Activated T-helper 2 cell treated with anti-CD3 and anti-CD28 coated beads, Interferon-gamma antibody, Interleukin-2, Interleukin-4, amounts not matched to agents 10 μg/mL and 5 μg/mL and 100 μg/mL, durations not matched to agents 14 hours and 24 hours and 36 hours (primary cell): ENCODE data around the gene RDH5. TPM values are rescaled to one million over a fixed set of nuclear protein-coding genes. Genes with fewer than 3 reads are reported as not detected.
A peak's percentile ranks its signal among the peaks of the same experiment; 100 is the strongest.

ENCODE experiments used
- DNase-seq: peaks from one replicate; pipeline ENCODE4 v3.0.0; 2021; ENCODE audit warnings: low spot score
- H3K27ac Mint-ChIP-seq: one replicate; pipeline ENCODE4 v1.8.0; 2021; ENCODE audit warnings: mixed read lengths
- H3K27me3 Mint-ChIP-seq: one replicate; pipeline ENCODE4 v1.8.0; 2021; ENCODE audit warnings: low read depth, mixed read lengths
- H3K36me3 Mint-ChIP-seq: one replicate; pipeline ENCODE4 v1.8.0; 2021; ENCODE audit warnings: low read depth, mixed read lengths
- H3K4me1 Mint-ChIP-seq: one replicate; pipeline ENCODE4 v1.8.0; 2021; ENCODE audit warnings: low read depth, mixed read lengths
- H3K4me3 Mint-ChIP-seq: one replicate; pipeline ENCODE4 v1.8.0; 2021; ENCODE audit warnings: low read depth, mild to moderate bottlenecking, moderate library complexity, mixed read lengths
- H3K9me3 Mint-ChIP-seq: one replicate; pipeline ENCODE4 v1.8.0; 2021; ENCODE audit warnings: mixed read lengths
- intact Hi-C: fragments of 100-400 bp; cut with micrococcal nuclease; formaldehyde crosslinking; loops from one replicate; pipeline ENCODE4 v1.15.1; 2023
- total RNA-seq: library from RNA; stranded (reverse); gene quantifications from 2 replicates; pipeline ENCODE4 v1.2.3, GENCODE V29; 2022

The RDH5 gene
- total RNA-seq, 1 donor from 2014 or later: 8.1 TPM

GRCh38 chr12:55711786-55712553, 8.2 kb upstream of the RDH5 start:
- intact Hi-C loops: no loop called here

GRCh38 chr12:55712700-55713415, 7.3 kb upstream of the RDH5 start:
- H3K27ac Mint-ChIP-seq: no peak overlapping the region
- DNase-seq: no peak
- no peaks in the 10 kb centered on the region for H3K36me3 Mint-ChIP-seq
- H3K4me3 Mint-ChIP-seq: no peak overlapping the region
- peaks cover 32% of the 10 kb centered on the region for H3K27me3 Mint-ChIP-seq
- intact Hi-C loops: no loop called here
- H3K9me3 Mint-ChIP-seq: no peaks in the 10 kb centered on the region
- H3K4me1 Mint-ChIP-seq: peaks cover 27% of the 10 kb centered on the region

More at GRCh38 chr12:55711786-55712553, 8.2 kb upstream of the RDH5 start:
- Mint-ChIP-seq H3K27ac (no peak overlapping the region), H3K27me3 (peaks cover 36% of the 10 kb centered on the region), H3K9me3 (no peaks in the 10 kb centered on the region), H3K4me3 (no peak overlapping the region), H3K36me3 (no peaks in the 10 kb centered on the region), H3K4me1 (peaks cover 22% of the 10 kb centered on the region)
- no peak for DNase-seq

GRCh38 chr12:55713721-55714120, 6.5 kb upstream of the RDH5 start:
- intact Hi-C loops: no loop called here
- no peak overlapping the region for H3K4me3 Mint-ChIP-seq
- H3K27ac Mint-ChIP-seq: no peak overlapping the region
- no peaks in the 10 kb centered on the region for H3K36me3 Mint-ChIP-seq
- H3K27me3 Mint-ChIP-seq: peaks cover 24% of the 10 kb centered on the region
- DNase-seq: no peak
- no peaks in the 10 kb centered on the region for H3K9me3 Mint-ChIP-seq
- peaks cover 27% of the 10 kb centered on the region for H3K4me1 Mint-ChIP-seq

- H3K4me1 Mint-ChIP-seq: peaks cover 24% of the 10 kb centered on the region
- H3K27me3 Mint-ChIP-seq: peaks cover 12% of the 10 kb centered on the region
- DNase-seq: no peak
- peak overlapping the region; percentile 88 for H3K27ac Mint-ChIP-seq
- H3K36me3 Mint-ChIP-seq: no peaks in the 10 kb centered on the region
- intact Hi-C loops: no loop called here
- no peaks in the 10 kb centered on the region for H3K9me3 Mint-ChIP-seq
- peak overlapping the region; percentile 91 for H3K4me3 Mint-ChIP-seq
Measured at GRCh38 chr12:55715169-55715764, 4.9 kb upstream of the RDH5 start.

- DNase-seq: peak; percentile 89
- H3K27me3 Mint-ChIP-seq: peaks cover 8% of the 10 kb centered on the region
- no peaks in the 10 kb centered on the region for H3K36me3 Mint-ChIP-seq
- H3K4me1 Mint-ChIP-seq: peaks cover 24% of the 10 kb centered on the region
- intact Hi-C loops: loop anchor here (1.0 to 2.0 kb wide), 2 partner anchors 13 to 69 kb away; partner anchors contain the start of gene CD63
- peak within 1 kb of the TSS; percentile 91 for H3K4me3 Mint-ChIP-seq
- no peaks in the 10 kb centered on the region for H3K9me3 Mint-ChIP-seq
- H3K27ac Mint-ChIP-seq: peak within 1 kb of the TSS; percentile 88
Measured at GRCh38 chr12:55715833-55716581, 4.2 kb upstream of the RDH5 start, which contains the start of gene BLOC1S1. BLOC1S1 (plus strand) TSS chr12:55716046; CDS start chr12:55716052, 6 bp downstream.

- Mint-ChIP-seq H3K27ac (peak overlapping the region; percentile 88), H3K4me1 (peaks cover 24% of the 10 kb centered on the region), H3K4me3 (peak overlapping the region; percentile 91), H3K9me3 (no peaks in the 10 kb centered on the region), H3K27me3 (peaks cover 8% of the 10 kb centered on the region), H3K36me3 (no peaks in the 10 kb centered on the region)
- intact Hi-C loops: loop anchor here (1.0 to 2.0 kb wide), 2 partner anchors 13 to 70 kb away; partner anchors contain the start of gene CD63
- DNase-seq: no peak
Measured at GRCh38 chr12:55716582-55716957, 3.6 kb upstream of the RDH5 start.

- peaks cover 3% of the 10 kb centered on the region for H3K27me3 Mint-ChIP-seq
- H3K36me3 Mint-ChIP-seq: no peaks in the 10 kb centered on the region
- DNase-seq: no peak
- no peaks in the 10 kb centered on the region for H3K9me3 Mint-ChIP-seq
- H3K4me1 Mint-ChIP-seq: peaks cover 24% of the 10 kb centered on the region
- peak overlapping the region; percentile 91 for H3K4me3 Mint-ChIP-seq
- intact Hi-C loops: loop anchor here (2.0 kb wide), 1 partner anchor 71 kb away; no protein-coding TSS in a partner anchor
- H3K27ac Mint-ChIP-seq: peak overlapping the region; percentile 88
Measured at GRCh38 chr12:55717011-55718007, 2.9 kb upstream of the RDH5 start.

GRCh38 chr12:55718015-55718414, 2.2 kb upstream of the RDH5 start:
- no peaks in the 10 kb centered on the region for H3K9me3 Mint-ChIP-seq
- no peak overlapping the region for H3K27ac Mint-ChIP-seq
- H3K27me3 Mint-ChIP-seq: no peaks in the 10 kb centered on the region
- intact Hi-C loops: no loop called here
- H3K36me3 Mint-ChIP-seq: no peaks in the 10 kb centered on the region
- peak overlapping the region; percentile 91 for H3K4me3 Mint-ChIP-seq
- H3K4me1 Mint-ChIP-seq: peaks cover 24% of the 10 kb centered on the region
- no peak for DNase-seq

GRCh38 chr12:55718624-55719275, 1.4 kb upstream of the RDH5 start:
- no peaks in the 10 kb centered on the region for H3K9me3 Mint-ChIP-seq
- H3K36me3 Mint-ChIP-seq: no peaks in the 10 kb centered on the region
- H3K4me3 Mint-ChIP-seq: no peak overlapping the region
- H3K4me1 Mint-ChIP-seq: peaks cover 24% of the 10 kb centered on the region
- H3K27ac Mint-ChIP-seq: no peak overlapping the region
- DNase-seq: no peak
- no peaks in the 10 kb centered on the region for H3K27me3 Mint-ChIP-seq
- intact Hi-C loops: no loop called here

- H3K27ac Mint-ChIP-seq: no peak overlapping the region
- no peaks in the 10 kb centered on the region for H3K9me3 Mint-ChIP-seq
- H3K4me3 Mint-ChIP-seq: no peak overlapping the region
- peaks cover 24% of the 10 kb centered on the region for H3K4me1 Mint-ChIP-seq
- no peak for DNase-seq
- H3K27me3 Mint-ChIP-seq: no peaks in the 10 kb centered on the region
- intact Hi-C loops: no loop called here
- no peaks in the 10 kb centered on the region for H3K36me3 Mint-ChIP-seq
Measured at GRCh38 chr12:55719371-55719770, 822 bp upstream of the RDH5 start.

- Mint-ChIP-seq H3K27ac (no peak overlapping the region), H3K4me3 (no peak overlapping the region), H3K4me1 (peaks cover 25% of the 10 kb centered on the region), H3K36me3 (peaks cover 15% of the 10 kb centered on the region), H3K9me3 (no peaks in the 10 kb centered on the region), H3K27me3 (no peaks in the 10 kb centered on the region)
- DNase-seq: no peak
- intact Hi-C loops: no loop called here
Measured at GRCh38 chr12:55720894-55721444, 776 bp downstream of the RDH5 start.
